HepG2 (cell line): ENCODE measurements around the gene FAM83G. TPM values are rescaled to one million over a fixed set of nuclear protein-coding genes. Genes with fewer than 3 reads are reported as not detected.

Source experiments
- GABPB1 ChIP-seq: IDR thresholded peaks from 2 replicates; pipeline ENCODE4 v1.6.1; 2016; ENCODE audit warnings: mild to moderate bottlenecking, missing genetic modification reagents, moderate library complexity, missing compliant biosample characterization
- MLX ChIP-seq: IDR thresholded peaks from 2 replicates; pipeline ENCODE4 v1.6.1; 2016
- NAIF1 ChIP-seq: sonication (generic); formaldehyde crosslinking; IDR thresholded peaks from 2 replicates; pipeline ENCODE4 v1.5.0; 2020; ENCODE audit warnings: mild to moderate bottlenecking, missing genetic modification reagents, borderline replicate concordance
- NCOA5 ChIP-seq: sonication (generic); formaldehyde crosslinking; IDR thresholded peaks from 2 replicates; pipeline ENCODE4 v1.4.0; 2020; ENCODE audit warnings: missing genetic modification reagents
- RORA ChIP-seq: sonication (generic); formaldehyde crosslinking; IDR thresholded peaks from 2 replicates; pipeline ENCODE4 v1.5.0; 2020; ENCODE audit warnings: mild to moderate bottlenecking, missing genetic modification reagents, moderate library complexity
- RXRA ChIP-seq: sonication (generic); formaldehyde crosslinking; IDR thresholded peaks from 2 replicates; pipeline ENCODE4 v1.5.1; 2020; ENCODE audit warnings: missing genetic modification reagents
- RXRB ChIP-seq: IDR thresholded peaks from 2 replicates; pipeline ENCODE4 v1.6.1; 2016; ENCODE audit warnings: borderline replicate concordance, missing genetic modification reagents, missing compliant biosample characterization
- SP4 ChIP-seq: sonication (generic); formaldehyde crosslinking; IDR thresholded peaks from 2 replicates; pipeline ENCODE4 v1.8.1; 2023; ENCODE audit warnings: mild to moderate bottlenecking, missing genetic modification reagents
- SSRP1 ChIP-seq: IDR thresholded peaks from 2 replicates; pipeline ENCODE4 v1.6.1; 2016; ENCODE audit warnings: control low read depth
- TCF12 ChIP-seq, 2 experiments: fragments of 450-650 bp in 1 of 2; sonication (generic) in 1 of 2; formaldehyde crosslinking in 1 of 2; IDR thresholded peaks; 2 replicates each; pipeline versions ENCODE4 v1.6.1 to v1.8.0; 2017 to 2022; ENCODE audit warnings: antibody characterized with exemption in 1 of 2, mild to moderate bottlenecking in 1 of 2, missing genetic modification reagents in 1 of 2, moderate library complexity in 1 of 2
- TFAP4 ChIP-seq: sonication (generic); IDR thresholded peaks from 2 replicates; pipeline ENCODE4 v1.6.1; 2016; ENCODE audit warnings: low read depth, borderline replicate concordance
- ZBTB40 ChIP-seq, 2 experiments: fragments of 450-650 bp in 1 of 2; sonication (generic) in 1 of 2; formaldehyde crosslinking in 1 of 2; IDR thresholded peaks; 2 replicates each; pipeline versions ENCODE4 v1.6.1 to v1.8.0; 2016 to 2022; ENCODE audit warnings: antibody characterized with exemption in 1 of 2, mild to moderate bottlenecking in 1 of 2, missing genetic modification reagents in 1 of 2
- ZC3H13 ChIP-seq: sonication (generic); formaldehyde crosslinking; IDR thresholded peaks from 2 replicates; pipeline ENCODE4 v1.8.1; 2023; ENCODE audit warnings: mild to moderate bottlenecking, missing genetic modification reagents, moderate library complexity
- ZEB1 ChIP-seq: IDR thresholded peaks from 2 replicates; pipeline ENCODE4 v1.6.1; 2012; ENCODE audit warnings: mild to moderate bottlenecking, low read depth, inconsistent platforms; ENCODE audit not compliant: insufficient replicate concordance
- ZNF180 ChIP-seq: sonication (generic); formaldehyde crosslinking; IDR thresholded peaks from 2 replicates; pipeline ENCODE4 v1.4.0; 2020; ENCODE audit warnings: low read depth, missing genetic modification reagents, borderline replicate concordance
- ZNF7 ChIP-seq: IDR thresholded peaks from 2 replicates; pipeline ENCODE4 v1.6.1; 2016; ENCODE audit warnings: missing biosample characterization, missing genetic modification reagents
- ZNF737 ChIP-seq: sonication (generic); formaldehyde crosslinking; IDR thresholded peaks from 2 replicates; pipeline ENCODE4 v1.5.0; 2020; ENCODE audit warnings: missing genetic modification reagents, mild to moderate bottlenecking, borderline replicate concordance
- polyA plus RNA-seq, 8 experiments: library from polyadenylated mRNA; depleted of rRNA in 3 of 8; stranded (reverse) in 7 of 8; unstranded in 1 of 8; fragments of >200 nt; fragmentation: Illumina TruSeq in 4 of 8; extraction: Trizol in 4 of 8; gene quantifications; 2 replicates each; pipeline versions ENCODE4 v1.2.1 to v1.2.3, GENCODE V29; 2011 to 2016; ENCODE audit warnings: low read depth in 4 of 8, missing spikeins in 1 of 8, mixed read lengths in 1 of 8; ENCODE audit not compliant: insufficient read depth in 1 of 8
- total RNA-seq, 5 experiments: library from RNA; depleted of rRNA; stranded (reverse); fragments of >200 nt; fragmentation: Illumina TruSeq; extraction: Trizol; gene quantifications; 2 replicates each; pipeline ENCODE4 v1.2.3, GENCODE V29; 2016; ENCODE audit warnings: low read depth in 1 of 5

Gene FAM83G
- total and polyA plus RNA-seq, 2 of the 13 experiments (the other 11 are each of a cell fraction or from before 2014, with no cell fraction given), result 13.7 to 18.6 TPM

GRCh38 chr17:18988546-18989173 is 15.9 kb downstream of the FAM83G start (continued):
- TF ChIP-seq RXRB (peak; percentile 100), ZBTB40 (IDR thresholded peaks at IDR 0.05) (no peak), ZBTB40 (CRISPR knock-in tag; IDR thresholded peaks at IDR 0.05) (peak; percentile 57; the same call in 1 of the 2 replicates), SSRP1 (CRISPR knock-in tag) (peak; percentile 93; the same call in 1 of the 2 replicates), ZNF180 (CRISPR knock-in tag) (no peak), ZNF7 (no peak), NCOA5 (no peak), SP4 (CRISPR knock-in tag) (peak; percentile 75; the same call in 1 of the 2 replicates), ZC3H13 (CRISPR knock-in tag) (peak; percentile 71; the same call in 1 of the 2 replicates), ZNF737 (CRISPR knock-in tag) (no peak), ZEB1 (peak; percentile 93), TFAP4 (peak; percentile 100), RORA (CRISPR knock-in tag) (no peak), MLX (CRISPR knock-in tag) (peak; percentile 96), RXRA (peak; percentile 100), GABPB1 (CRISPR knock-in tag) (peak; percentile 93), NAIF1 (CRISPR knock-in tag) (no peak), TCF12 (IDR thresholded peaks at IDR 0.05) (no peak), TCF12 (CRISPR knock-in tag; IDR thresholded peaks at IDR 0.05) (peak; percentile 98)
